Neural cell (in vitro differentiated cells): Measurements from ENCODE around the gene CCNE1.

Experiments
- CTCF ChIP-seq: fragments of 450-650 bp; IDR thresholded peaks from 2 replicates; pipeline ENCODE4 v1.5.1; 2014; ENCODE audit warnings: antibody characterized with exemption, mild to moderate bottlenecking, moderate library complexity; ENCODE audit not compliant: poor library complexity, severe bottlenecking
- EP300 ChIP-seq: fragments of 450-650 bp; conservative IDR thresholded peaks from 2 replicates; pipeline ENCODE4 v1.6.1; 2014; ENCODE audit warnings: antibody characterized with exemption, mild to moderate bottlenecking, moderate library complexity; ENCODE audit not compliant: poor library complexity, severe bottlenecking
- EZH2 ChIP-seq: fragments of 200-600, 300-800 bp; shearing (Covaris generic), sonication (generic); IDR thresholded peaks from 2 replicates; pipeline ENCODE4 v1.6.1; 2014; ENCODE audit warnings: antibody characterized with exemption, low read length, borderline replicate concordance, mild to moderate bottlenecking; ENCODE audit not compliant: insufficient read depth, poor library complexity, severe bottlenecking
- MXI1 ChIP-seq: fragments of 450-650 bp; conservative IDR thresholded peaks from 2 replicates; pipeline ENCODE4 v1.6.1; 2014; ENCODE audit warnings: antibody characterized with exemption, mild to moderate bottlenecking; ENCODE audit not compliant: poor library complexity, severe bottlenecking
- POLR2AphosphoS5 ChIP-seq: IDR thresholded peaks from 2 replicates; pipeline ENCODE4 v1.6.1; 2012

GRCh38 chr19:29832801-29833200 is 21.0 kb downstream of the CCNE1 start:
- TF ChIP-seq CTCF (no peak), MXI1 (no peak), POLR2AphosphoS5 (no peak), EZH2 (no peak), EP300 (no peak)
